ENCODE results near the gene ZNF672.

The ZNF672 gene

DNA sequence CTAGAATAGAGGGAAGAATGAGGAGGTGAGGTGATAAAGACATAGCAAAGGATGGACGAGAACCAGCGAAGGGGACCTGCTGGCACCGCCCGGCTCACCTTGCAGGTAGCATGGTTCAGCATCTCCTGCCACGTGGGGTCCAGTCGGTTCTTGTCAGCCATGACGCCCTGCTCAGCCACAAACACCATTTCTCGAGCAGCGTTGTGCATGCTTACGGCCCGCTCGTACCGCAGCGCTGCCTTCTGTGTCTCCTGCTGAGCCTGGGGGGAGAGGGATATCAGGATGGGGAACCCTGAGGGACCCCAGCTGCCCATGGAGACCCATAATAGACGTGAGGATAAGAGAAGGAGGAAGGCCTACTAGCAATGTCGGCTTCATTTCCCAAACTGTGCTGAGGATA lies 23.7 kb upstream of the ZNF672 start:
- TF ChIP-seq, protein P1, sequence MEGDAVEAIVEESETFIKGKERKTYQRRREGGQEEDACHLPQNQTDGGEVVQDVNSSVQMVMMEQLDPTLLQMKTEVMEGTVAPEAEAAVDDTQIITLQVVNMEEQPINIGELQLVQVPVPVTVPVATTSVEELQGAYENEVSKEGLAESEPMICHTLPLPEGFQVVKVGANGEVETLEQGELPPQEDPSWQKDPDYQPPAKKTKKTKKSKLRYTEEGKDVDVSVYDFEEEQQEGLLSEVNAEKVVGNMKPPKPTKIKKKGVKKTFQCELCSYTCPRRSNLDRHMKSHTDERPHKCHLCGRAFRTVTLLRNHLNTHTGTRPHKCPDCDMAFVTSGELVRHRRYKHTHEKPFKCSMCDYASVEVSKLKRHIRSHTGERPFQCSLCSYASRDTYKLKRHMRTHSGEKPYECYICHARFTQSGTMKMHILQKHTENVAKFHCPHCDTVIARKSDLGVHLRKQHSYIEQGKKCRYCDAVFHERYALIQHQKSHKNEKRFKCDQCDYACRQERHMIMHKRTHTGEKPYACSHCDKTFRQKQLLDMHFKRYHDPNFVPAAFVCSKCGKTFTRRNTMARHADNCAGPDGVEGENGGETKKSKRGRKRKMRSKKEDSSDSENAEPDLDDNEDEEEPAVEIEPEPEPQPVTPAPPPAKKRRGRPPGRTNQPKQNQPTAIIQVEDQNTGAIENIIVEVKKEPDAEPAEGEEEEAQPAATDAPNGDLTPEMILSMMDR (IDR thresholded peaks at IDR 0.05; ENCODE audit: borderline replicate concordance, insufficient read depth, low read depth, low read length), result no peak
- H3K4me3 ChIP-seq (ENCODE audit: low read depth, low read length), result no peak overlapping the region

DNA sequence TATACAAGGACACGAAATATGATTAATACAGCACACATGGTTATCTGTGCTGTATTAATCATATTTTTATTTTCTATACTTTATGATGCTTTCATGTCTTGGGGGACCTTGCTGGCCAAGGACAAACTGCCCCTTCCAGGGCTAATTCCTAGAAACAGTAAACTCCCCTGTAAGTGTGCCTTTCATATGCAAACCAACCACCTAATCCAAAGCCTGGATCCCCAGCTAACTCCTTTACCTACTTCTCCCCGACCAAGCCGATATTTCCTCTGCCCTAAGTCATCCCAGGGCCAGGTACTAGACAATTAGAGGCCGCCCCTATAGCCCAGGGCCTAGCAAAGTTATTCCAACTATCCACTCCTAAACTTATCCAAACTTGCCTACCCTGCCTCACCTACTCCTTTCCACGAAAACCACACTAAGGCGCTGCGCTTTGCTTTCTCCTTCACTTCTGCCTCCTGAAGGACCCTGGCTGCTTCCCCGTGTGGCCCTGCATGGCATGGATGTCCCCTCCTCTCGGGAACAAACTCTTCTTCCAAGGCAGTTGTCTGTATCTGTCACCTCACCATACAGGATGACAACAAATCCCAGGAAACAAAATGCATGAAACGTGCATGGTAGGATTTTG lies 22.5 kb upstream of the ZNF672 start:
- TF ChIP-seq, protein P1 (IDR thresholded peaks at IDR 0.05; ENCODE audit: borderline replicate concordance, insufficient read depth, low read depth, low read length), result no peak
- no peak overlapping the region for H3K4me3 ChIP-seq (ENCODE audit: low read depth, low read length)

DNA sequence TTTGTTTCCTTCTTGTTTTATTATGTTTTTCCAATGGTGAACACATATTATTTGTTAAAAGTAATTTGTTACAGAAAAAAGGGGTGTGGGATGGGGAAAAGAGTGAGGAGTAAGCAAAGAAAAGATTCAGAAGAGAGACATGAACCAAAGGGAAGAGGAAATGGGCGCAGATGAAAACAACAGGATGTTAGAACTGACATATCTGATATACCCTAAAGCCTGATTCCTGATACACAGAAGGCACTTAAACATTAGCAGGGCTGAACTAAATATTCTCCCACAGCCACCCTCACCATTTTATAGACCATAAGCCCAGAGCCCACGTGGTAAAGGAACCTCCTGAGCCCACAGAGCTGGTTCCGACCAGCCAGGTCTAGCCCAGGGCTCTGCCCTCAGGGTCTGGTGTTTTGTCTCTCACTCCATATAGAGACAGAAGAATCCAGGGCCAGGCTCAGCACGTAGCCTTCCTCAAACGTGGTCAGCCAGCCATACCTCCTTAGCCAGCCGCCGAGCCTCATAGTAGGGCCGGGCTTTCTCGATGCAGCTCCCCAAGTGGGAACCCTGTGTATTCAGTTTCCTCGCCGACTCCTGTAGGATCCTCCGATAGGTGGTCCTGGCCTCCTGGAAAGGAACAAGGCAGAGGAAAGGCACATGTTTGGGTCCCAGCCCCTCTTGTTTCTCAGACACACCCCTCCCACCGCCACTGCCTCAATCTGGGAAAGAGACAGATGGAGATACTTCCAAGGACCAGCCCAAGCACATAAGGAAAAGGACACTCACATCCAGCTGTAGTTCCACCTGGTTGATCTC lies 21.8 kb upstream of the ZNF672 start:
- TF ChIP-seq, protein P1 (IDR thresholded peaks at IDR 0.05; ENCODE audit: borderline replicate concordance, insufficient read depth, low read depth, low read length), result no peak

DNA sequence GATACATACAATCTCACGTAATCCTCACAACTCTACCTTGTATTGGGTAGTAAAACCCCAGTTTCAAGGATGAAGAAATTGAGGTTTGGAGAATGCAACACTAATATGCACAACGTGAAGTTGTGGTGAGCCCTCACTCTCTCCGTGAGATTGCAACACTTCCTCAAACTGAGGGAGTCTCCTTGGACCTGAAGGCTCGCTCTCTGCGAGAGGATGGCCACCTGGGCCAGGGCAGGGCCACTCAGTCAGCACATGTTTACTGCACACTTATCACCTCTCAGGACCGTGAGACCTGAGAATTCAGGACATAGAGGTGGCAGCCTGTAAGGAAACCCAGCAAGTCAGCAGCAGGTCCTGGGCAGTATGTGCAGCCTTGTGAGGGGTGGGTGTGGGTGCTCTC lies 21.0 kb upstream of the ZNF672 start:
- H3K4me3 ChIP-seq (ENCODE audit: low read depth, low read length), result no peak overlapping the region

More for the DNA sequence above, 21.8 kb upstream of the ZNF672 start:
- H3K4me3 ChIP-seq (ENCODE audit: low read depth, low read length), result no peak overlapping the region

DNA sequence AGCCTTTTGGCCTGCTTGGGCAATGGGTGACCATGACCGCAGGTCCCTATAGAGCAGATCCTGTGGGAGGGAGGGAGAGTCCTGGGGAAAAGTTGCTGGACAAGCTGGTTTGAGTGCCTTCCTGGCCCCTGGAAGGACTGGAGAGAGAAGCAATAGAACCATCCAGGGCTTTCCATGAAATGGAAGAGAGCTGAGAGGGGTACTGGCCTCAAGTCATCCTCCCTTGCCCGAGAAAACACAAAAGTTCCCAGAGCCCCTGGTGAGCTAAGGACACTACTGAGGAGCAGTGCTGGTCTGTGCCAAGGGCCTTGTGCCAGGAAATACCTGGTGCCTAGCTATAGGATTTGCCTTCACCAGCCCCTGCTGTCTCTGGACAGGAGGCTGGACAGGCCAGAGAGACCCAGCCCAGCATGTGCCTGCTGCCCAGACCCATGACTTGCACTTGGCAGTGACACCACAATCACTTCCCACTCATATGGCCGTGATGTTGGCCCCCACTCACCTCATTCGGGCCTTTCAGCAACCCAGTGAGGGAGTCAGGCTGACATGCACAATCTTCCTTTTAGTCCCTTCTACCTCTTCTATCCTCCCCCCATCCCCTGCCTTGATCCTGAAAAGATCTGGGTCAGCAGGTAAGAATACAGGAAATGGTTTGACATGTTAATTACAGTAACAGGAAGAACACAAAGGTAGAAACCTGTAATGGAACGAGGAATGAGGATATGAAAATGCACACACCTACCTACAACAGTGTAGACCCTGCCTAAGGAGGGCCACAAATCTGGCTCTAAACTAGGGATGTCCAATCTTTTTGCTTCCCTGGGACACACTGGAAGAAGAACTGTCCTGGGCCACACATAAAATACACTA lies 19.3 kb upstream of the ZNF672 start:
- H3K4me3 ChIP-seq (ENCODE audit: low read depth, low read length), result no peak overlapping the region
- TF ChIP-seq, protein P1 (IDR thresholded peaks at IDR 0.05; ENCODE audit: borderline replicate concordance, insufficient read depth, low read depth, low read length), result no peak

More for the DNA sequence above, 21.0 kb upstream of the ZNF672 start:
- TF ChIP-seq, protein P1 (IDR thresholded peaks at IDR 0.05; ENCODE audit: borderline replicate concordance, insufficient read depth, low read depth, low read length), result no peak

DNA sequence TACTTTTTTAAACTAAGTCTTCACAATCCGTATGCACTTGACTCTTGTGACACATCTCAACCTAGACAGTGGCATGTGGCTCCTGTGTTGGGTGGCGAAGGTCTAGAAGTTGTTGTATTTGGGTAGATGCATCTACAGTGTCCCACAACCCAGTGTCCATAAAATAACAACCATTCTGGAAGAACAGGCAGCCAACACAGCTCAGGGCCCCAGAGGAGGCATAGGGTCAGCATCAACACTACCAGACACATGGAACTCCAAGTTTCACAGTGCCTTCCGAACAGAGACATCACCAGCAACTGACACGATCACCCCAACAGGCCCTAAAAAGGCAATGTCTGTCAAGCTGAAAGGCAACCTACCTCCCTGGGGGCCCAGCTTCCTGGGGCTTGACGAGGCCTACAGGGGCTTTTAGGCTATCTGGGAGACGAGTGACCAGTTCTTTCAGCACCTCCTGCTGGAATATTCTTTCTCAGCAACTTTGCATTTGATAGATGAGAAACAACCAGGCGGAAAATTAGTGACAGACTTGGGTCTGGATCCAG lies 17.9 kb upstream of the ZNF672 start:
- TF ChIP-seq, protein P1 (IDR thresholded peaks at IDR 0.05; ENCODE audit: borderline replicate concordance, insufficient read depth, low read depth, low read length), result no peak

More for the DNA sequence above, 17.9 kb upstream of the ZNF672 start:
- H3K4me3 ChIP-seq (ENCODE audit: low read depth, low read length), result no peak overlapping the region

Measured in GM12875 (cell line).